Upper lobe of left lung (tissue), 4 donors: Measurements from ENCODE around the gene DTX3.

Experiments
- POLR2A ChIP-seq, 4 donors: fragments of 450-650 bp; IDR thresholded peaks; one replicate each; pipeline ENCODE4 v1.5.1; 2016 to 2017; ENCODE audit warnings: antibody characterized with exemption in 4 of 4, mild to moderate bottlenecking in 2 of 4
- POLR2AphosphoS5 ChIP-seq, 2 donors: sonication (generic); formaldehyde crosslinking; IDR thresholded peaks; one replicate each; pipeline ENCODE4 v1.5.1; 2017; ENCODE audit warnings: antibody characterized with exemption in 2 of 2

DNA sequence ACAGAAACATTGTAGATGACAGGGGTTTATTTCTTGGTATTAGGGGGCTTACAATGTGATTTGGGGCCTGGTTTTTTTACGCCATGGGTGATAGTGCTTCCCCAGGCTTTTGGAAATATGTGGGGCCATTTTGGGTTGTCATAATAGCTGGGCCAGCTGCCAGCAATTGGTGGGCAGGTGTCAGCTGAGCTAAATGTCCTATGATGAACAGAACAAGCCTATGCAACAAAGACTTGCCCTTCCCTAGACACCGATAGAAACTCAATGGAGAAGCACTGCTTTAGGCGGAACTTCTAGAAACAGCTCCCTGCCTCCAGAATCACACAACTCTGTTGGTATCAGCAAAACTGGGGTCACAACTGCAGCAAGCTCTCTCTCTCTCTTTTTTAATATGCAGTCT is 33.5 kb downstream of the DTX3 start:
- TF ChIP-seq POLR2A (IDR thresholded peaks at IDR 0.05) (no peak), POLR2AphosphoS5 (IDR thresholded peaks at IDR 0.05) (no peak)
